Measurements from ENCODE around the gene MOCS1. TPM values are rescaled to one million over a fixed set of nuclear protein-coding genes. Genes with fewer than 3 reads are reported as not detected.

MOCS1 gene
- 10 to 100 TPM; 22.0 to 30.9 (median 22.3) TPM for total RNA-seq
- long read RNA-seq, donor 1, full-length matches to known transcripts, result 22 of 47 reads
- long read RNA-seq, donor 1, partial matches to known transcripts, result 12 of 47 reads
- long read RNA-seq, donor 1, other reads (novel, unspliced or antisense), result 13 of 47 reads
- long read RNA-seq, donor 2, transcript MOCS1-203 (11 exons, 3,358 nt), result major isoform, 5 of 8 reads
- long read RNA-seq, donor 2, partial matches to known transcripts, result 2 of 8 reads
- long read RNA-seq, donor 2, other reads (novel, unspliced or antisense), result 0 of 8 reads

- no peak for TF ChIP-seq CTCF (IDR thresholded peaks at IDR 0.05)
- intact Hi-C loops (cut with DNase I, micrococcal nuclease), result no loop called here
- peaks cover 17% of the 10 kb centered on the region for H3K4me1 ChIP-seq (ENCODE audit: low read depth)
These were observed at the start of gene MOCS1 for GRCh38 chr6:39934131-39934757. TSS of gene MOCS1 (minus strand) at chr6:39934462. CDS start at chr6:39934417, 45 bp downstream.

GRCh38 chr6:39984051-39984450 is 49.8 kb upstream of the MOCS1 start:
- ATAC-seq (no peak), DNase-seq (no peak)
- Histone ChIP-seq H3K4me3 (no peak overlapping the region), H3K36me3 (ENCODE audit: low read depth) (no peaks in the 10 kb centered on the region), H3K4me1 (ENCODE audit: low read depth) (no peaks in the 10 kb centered on the region), H3K9me3 (no peaks in the 10 kb centered on the region)
- intact Hi-C loops (cut with DNase I, micrococcal nuclease), result loop anchor here (5.0 to 10.0 kb wide), 2 partner anchors 321 to 323 kb away; no protein-coding TSS in a partner anchor
- no peak for TF ChIP-seq CTCF (IDR thresholded peaks at IDR 0.05)

More at GRCh38 chr6:39934131-39934757, at the start of gene MOCS1:
- Histone ChIP-seq H3K9me3 (no peaks in the 10 kb centered on the region), H3K4me3 (peak within 1 kb of the TSS; percentile 74), H3K36me3 (ENCODE audit: low read depth) (no peaks in the 10 kb centered on the region)
- ATAC-seq (peak; percentile 95), DNase-seq (peak; percentile 82 to 89 (median 85))

- H3K36me3 ChIP-seq (ENCODE audit: low read depth), result no peaks in the 10 kb centered on the region
- TF ChIP-seq CTCF (IDR thresholded peaks at IDR 0.05), result no peak
- intact Hi-C loops (cut with DNase I, micrococcal nuclease), result loop anchor here (5.0 to 10.0 kb wide), 2 partner anchors 322 to 324 kb away; no protein-coding TSS in a partner anchor
- no peak overlapping the region for H3K4me3 ChIP-seq
- peaks cover 6% of the 10 kb centered on the region for H3K4me1 ChIP-seq (ENCODE audit: low read depth)
- H3K9me3 ChIP-seq, result no peaks in the 10 kb centered on the region
- peak; percentile 80 for ATAC-seq
- no peak for DNase-seq
These were observed 48.9 kb upstream of the MOCS1 start for GRCh38 chr6:39983193-39983592.

- no peaks in the 10 kb centered on the region for H3K36me3 ChIP-seq (ENCODE audit: low read depth)
- no peak for ATAC-seq
- peaks cover 7% of the 10 kb centered on the region for H3K4me1 ChIP-seq (ENCODE audit: low read depth)
- no peaks in the 10 kb centered on the region for H3K9me3 ChIP-seq
- no peak overlapping the region for H3K4me3 ChIP-seq
- DNase-seq, result no peak
- intact Hi-C loops (cut with DNase I, micrococcal nuclease), result loop anchor here (5.0 to 10.0 kb wide), 2 partner anchors 322 to 325 kb away; no protein-coding TSS in a partner anchor
- no peak for TF ChIP-seq CTCF (IDR thresholded peaks at IDR 0.05)
These were observed 48.5 kb upstream of the MOCS1 start for GRCh38 chr6:39982720-39983119.

- intact Hi-C loops (cut with DNase I, micrococcal nuclease), result loop anchor here (5.0 to 10.0 kb wide), 2 partner anchors 324 to 326 kb away; no protein-coding TSS in a partner anchor
- H3K4me1 ChIP-seq (ENCODE audit: low read depth), result peaks cover 7% of the 10 kb centered on the region
- no peak overlapping the region for H3K4me3 ChIP-seq
- DNase-seq, result peak in 1 of 3 donors; percentile 71
- no peaks in the 10 kb centered on the region for H3K9me3 ChIP-seq
- H3K36me3 ChIP-seq (ENCODE audit: low read depth), result no peaks in the 10 kb centered on the region
- TF ChIP-seq CTCF (IDR thresholded peaks at IDR 0.05), result no peak
- peak; percentile 68 for ATAC-seq
These were observed 46.7 kb upstream of the MOCS1 start for GRCh38 chr6:39980839-39981580.
